Left ventricle myocardium inferior (tissue), 1 donor: ENCODE measurements around the gene SAMMSON. TPM values are rescaled to one million over a fixed set of nuclear protein-coding genes. Genes with fewer than 3 reads are reported as not detected.
A peak's percentile ranks its signal among the peaks of the same experiment; 100 is the strongest.

Experiments
- DNase-seq: peaks from one replicate; pipeline ENCODE4 v3.0.0-alpha.2; 2020
- H3K27ac ChIP-seq: fragments of 200-600 bp; replicated peaks from 2 replicates; pipeline ENCODE4 v1.8.0; 2021
- H3K27me3 ChIP-seq: fragments of 200-600 bp; 2 replicates; pipeline ENCODE4 v1.8.0; 2021; ENCODE audit warnings: low read depth
- H3K36me3 ChIP-seq: fragments of 200-600 bp; 2 replicates; pipeline ENCODE4 v1.8.0; 2021
- H3K4me1 ChIP-seq: fragments of 200-600 bp; 2 replicates; pipeline ENCODE4 v1.8.0; 2021
- H3K4me3 ChIP-seq: fragments of 200-600 bp; 2 replicates; pipeline ENCODE4 v1.8.0; 2021; ENCODE audit warnings: mild to moderate bottlenecking, moderate library complexity
- H3K9me3 ChIP-seq: fragments of 200-600 bp; replicated peaks from 2 replicates; pipeline ENCODE4 v1.8.0; 2021
- intact Hi-C: fragments of 100-400 bp; cut with micrococcal nuclease; formaldehyde crosslinking; loops from one replicate; pipeline ENCODE4 v1.11.0; 2022
- total RNA-seq: library from RNA; stranded (reverse); fragmentation: NEBNext Ultra II Directional; extraction: Animal tissue kit (Norgen Biotek cat#: 25700); gene quantifications from one replicate; pipeline ENCODE4 v1.2.1, GENCODE V29; 2021
- TF ChIP-seq, protein P1 (sequence below): fragments of 200-600 bp; IDR thresholded peaks from 2 replicates; pipeline ENCODE4 v1.8.0; 2021; ENCODE audit warnings: antibody characterized with exemption, mild to moderate bottlenecking, borderline replicate concordance
- donor health status: DM: no; HTN: yes; CAD: no; lungs with severe emphysema.

The SAMMSON gene
- total RNA-seq, 1 donor from 2014 or later: not detected

DNA sequence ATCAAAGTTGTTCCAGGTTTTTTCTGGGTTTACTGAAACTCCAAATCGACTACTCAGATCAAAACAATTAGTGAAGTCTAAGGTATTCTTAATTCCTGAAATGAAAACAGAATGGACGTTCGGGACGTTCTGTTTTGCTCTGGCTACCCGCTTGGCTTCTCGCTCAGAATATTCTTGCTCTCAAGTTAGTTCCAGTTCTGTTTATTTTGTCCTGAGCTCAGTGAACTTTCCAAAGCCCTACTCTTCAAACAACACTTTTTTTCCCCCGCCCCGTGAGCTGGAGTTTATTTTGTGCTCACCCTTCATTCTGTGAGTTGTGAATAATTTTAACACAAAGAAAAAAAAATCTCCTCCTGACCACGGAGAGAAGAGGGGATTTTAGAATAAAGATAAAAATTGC lies 72.6 kb downstream of the SAMMSON start:
- TF ChIP-seq, protein P1, sequence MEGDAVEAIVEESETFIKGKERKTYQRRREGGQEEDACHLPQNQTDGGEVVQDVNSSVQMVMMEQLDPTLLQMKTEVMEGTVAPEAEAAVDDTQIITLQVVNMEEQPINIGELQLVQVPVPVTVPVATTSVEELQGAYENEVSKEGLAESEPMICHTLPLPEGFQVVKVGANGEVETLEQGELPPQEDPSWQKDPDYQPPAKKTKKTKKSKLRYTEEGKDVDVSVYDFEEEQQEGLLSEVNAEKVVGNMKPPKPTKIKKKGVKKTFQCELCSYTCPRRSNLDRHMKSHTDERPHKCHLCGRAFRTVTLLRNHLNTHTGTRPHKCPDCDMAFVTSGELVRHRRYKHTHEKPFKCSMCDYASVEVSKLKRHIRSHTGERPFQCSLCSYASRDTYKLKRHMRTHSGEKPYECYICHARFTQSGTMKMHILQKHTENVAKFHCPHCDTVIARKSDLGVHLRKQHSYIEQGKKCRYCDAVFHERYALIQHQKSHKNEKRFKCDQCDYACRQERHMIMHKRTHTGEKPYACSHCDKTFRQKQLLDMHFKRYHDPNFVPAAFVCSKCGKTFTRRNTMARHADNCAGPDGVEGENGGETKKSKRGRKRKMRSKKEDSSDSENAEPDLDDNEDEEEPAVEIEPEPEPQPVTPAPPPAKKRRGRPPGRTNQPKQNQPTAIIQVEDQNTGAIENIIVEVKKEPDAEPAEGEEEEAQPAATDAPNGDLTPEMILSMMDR: no peak
- Histone ChIP-seq H3K9me3 (no peaks in the 10 kb centered on the region), H3K27me3 (peaks cover 30% of the 10 kb centered on the region), H3K4me1 (peaks cover 11% of the 10 kb centered on the region), H3K36me3 (no peaks in the 10 kb centered on the region), H3K4me3 (peak overlapping the region; percentile 29), H3K27ac (no peak overlapping the region)
- intact Hi-C loops: no loop called here
- DNase-seq: no peak

DNA sequence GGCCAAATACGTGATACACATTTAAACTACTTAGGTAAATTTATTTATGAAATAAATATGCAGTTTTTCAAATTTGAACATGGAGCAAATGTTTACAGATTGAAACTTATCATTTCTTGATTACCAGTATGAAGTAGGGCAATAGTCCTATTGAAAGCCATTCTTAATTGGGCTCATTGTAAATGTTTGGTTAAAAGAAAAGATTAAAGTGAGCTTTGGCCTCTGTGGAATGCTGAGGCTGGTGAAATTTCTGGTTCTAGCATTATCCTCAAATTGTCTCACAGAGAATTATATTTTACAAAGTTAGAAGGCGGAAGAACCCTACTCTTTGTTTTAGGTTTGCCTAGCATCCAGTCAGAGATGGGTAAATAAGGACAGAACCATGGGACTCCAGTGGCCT lies 73.2 kb downstream of the SAMMSON start:
- H3K27ac ChIP-seq: no peak overlapping the region
- H3K9me3 ChIP-seq: no peaks in the 10 kb centered on the region
- TF ChIP-seq, protein P1: no peak
- intact Hi-C loops: no loop called here
- DNase-seq: no peak
- no peak overlapping the region for H3K4me3 ChIP-seq
- H3K27me3 ChIP-seq: peaks cover 33% of the 10 kb centered on the region
- no peaks in the 10 kb centered on the region for H3K36me3 ChIP-seq
- peaks cover 7% of the 10 kb centered on the region for H3K4me1 ChIP-seq

DNA sequence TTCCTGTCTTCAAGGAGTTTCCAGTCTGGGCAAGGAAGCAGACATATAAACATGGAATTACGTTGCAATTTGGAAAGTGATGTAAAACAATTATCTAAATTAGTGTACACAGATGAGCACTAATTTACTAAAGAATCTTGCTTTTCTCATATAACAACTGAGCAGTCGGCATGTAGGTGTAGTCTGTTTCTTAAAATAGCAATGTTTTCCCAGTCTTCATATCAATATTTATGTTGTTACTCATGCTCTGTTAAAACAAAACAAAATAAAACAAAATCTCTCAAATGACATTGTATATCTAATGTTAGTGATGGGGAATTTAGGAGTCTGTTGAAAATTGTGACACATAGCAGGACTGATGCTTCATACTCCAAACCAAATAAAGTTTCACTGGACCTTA lies 75.6 kb downstream of the SAMMSON start:
- peaks cover 7% of the 10 kb centered on the region for H3K9me3 ChIP-seq
- TF ChIP-seq, protein P1: no peak
- H3K4me3 ChIP-seq: no peak overlapping the region
- H3K36me3 ChIP-seq: no peaks in the 10 kb centered on the region
- no peaks in the 10 kb centered on the region for H3K4me1 ChIP-seq
- peaks cover 33% of the 10 kb centered on the region for H3K27me3 ChIP-seq
- intact Hi-C loops: no loop called here
- no peak for DNase-seq
- H3K27ac ChIP-seq: no peak overlapping the region

DNA sequence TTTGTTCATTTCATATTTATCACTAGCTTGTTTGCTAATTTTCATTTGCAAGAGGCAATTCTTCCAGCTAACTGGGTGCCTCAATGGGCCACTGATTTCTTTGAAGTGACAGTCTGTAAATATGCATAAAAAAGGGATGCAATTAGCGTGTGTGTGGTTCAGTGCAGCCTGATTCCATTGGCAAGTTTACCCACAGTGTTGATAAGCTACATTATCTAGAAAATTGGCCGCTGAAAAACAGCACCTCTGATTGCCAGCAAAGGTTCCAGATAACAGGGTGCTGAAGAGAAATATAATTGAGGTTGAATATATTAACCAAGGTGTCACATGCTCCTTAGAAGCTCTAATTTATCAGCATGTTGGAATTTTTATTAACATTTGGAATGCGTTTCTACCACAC lies 76.9 kb downstream of the SAMMSON start:
- peaks cover 7% of the 10 kb centered on the region for H3K9me3 ChIP-seq
- no peak overlapping the region for H3K4me3 ChIP-seq
- intact Hi-C loops: no loop called here
- TF ChIP-seq, protein P1: no peak
- peaks cover 28% of the 10 kb centered on the region for H3K27me3 ChIP-seq
- no peak for DNase-seq
- H3K4me1 ChIP-seq: no peaks in the 10 kb centered on the region
- H3K27ac ChIP-seq: no peak overlapping the region
- no peaks in the 10 kb centered on the region for H3K36me3 ChIP-seq

DNA sequence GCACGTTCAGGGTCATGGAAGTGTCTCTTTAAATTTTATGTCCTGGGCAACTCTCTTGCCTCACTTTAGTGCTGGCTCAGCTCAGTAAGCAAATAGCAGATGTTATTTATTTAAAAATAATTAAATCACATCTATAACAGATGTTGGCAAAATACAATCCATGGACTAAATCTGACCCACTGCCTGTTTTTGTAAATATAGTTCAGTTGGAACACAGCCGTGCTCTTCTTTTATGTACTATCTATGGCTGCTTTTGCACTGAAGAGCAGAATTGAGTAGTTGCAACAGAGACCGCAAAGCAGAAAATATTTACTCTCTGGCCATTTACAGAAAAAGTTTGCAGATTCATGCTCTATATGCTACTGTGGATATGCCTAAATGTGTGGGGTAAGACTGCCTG lies 79.2 kb downstream of the SAMMSON start:
- intact Hi-C loops: no loop called here
- DNase-seq: no peak
- no peak overlapping the region for H3K4me3 ChIP-seq
- no peaks in the 10 kb centered on the region for H3K4me1 ChIP-seq
- peaks cover 23% of the 10 kb centered on the region for H3K27me3 ChIP-seq
- TF ChIP-seq, protein P1: no peak
- no peaks in the 10 kb centered on the region for H3K36me3 ChIP-seq
- no peak overlapping the region for H3K27ac ChIP-seq
- H3K9me3 ChIP-seq: peaks cover 7% of the 10 kb centered on the region

DNA sequence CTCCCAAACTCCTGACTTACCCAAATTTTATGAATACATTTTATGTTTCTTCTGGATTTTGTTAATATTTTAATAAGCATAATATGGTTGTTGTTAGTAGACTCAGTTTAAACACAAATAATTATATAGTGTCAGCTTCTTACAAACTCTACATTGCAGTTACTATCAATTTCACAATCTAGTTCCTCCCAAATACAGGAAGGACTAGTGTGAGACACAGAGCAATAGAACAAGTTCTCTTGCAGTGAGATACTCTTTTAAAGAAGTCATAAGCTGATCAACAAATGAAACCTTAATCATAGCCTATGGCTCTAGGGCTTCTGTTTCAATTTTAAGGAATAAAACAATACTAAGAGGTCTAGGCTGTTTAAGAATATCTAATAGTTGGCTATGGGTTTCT lies 86.1 kb downstream of the SAMMSON start:
- Histone ChIP-seq H3K9me3 (no peaks in the 10 kb centered on the region), H3K4me3 (no peak overlapping the region), H3K27ac (no peak overlapping the region), H3K36me3 (no peaks in the 10 kb centered on the region), H3K27me3 (peaks cover 18% of the 10 kb centered on the region), H3K4me1 (no peaks in the 10 kb centered on the region)
- intact Hi-C loops: no loop called here
- no peak for DNase-seq
- TF ChIP-seq, protein P1: no peak
